Esophagus mucosa (tissue), 1 donor: ENCODE data around the gene TBC1D25. TPM values are rescaled to one million over a fixed set of nuclear protein-coding genes. Genes with fewer than 3 reads are reported as not detected.

Experiments
- ATAC-seq: fragments of 200-7000 bp; cut with Tn5 transposase; one replicate; pipeline ENCODE4 v1.9.1; 2020
- total RNA-seq: library from RNA; stranded (reverse); gene quantifications from one replicate; pipeline ENCODE4 v1.2.4, GENCODE V29; 2023
- donor health status: DM: yes; HTN: yes; CAD: no.

TBC1D25 gene
- total RNA-seq, 1 donor from 2014 or later, result 10.4 TPM

DNA sequence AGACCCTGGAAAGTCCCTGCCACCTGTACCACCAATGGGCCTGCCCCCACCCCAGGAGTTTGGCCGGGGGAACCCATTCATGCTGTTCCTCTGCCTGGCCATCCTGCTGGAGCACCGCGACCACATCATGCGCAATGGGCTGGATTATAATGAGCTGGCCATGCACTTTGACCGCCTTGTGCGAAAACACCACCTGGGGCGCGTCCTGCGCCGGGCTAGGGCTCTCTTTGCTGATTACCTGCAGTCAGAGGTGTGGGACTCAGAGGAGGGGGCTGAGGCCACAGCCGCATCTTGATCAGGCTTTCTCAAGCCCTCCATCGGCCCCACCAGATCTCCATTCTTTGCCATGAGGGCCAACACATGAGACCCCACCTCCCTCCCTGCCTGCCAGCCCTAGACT, 21.2 kb downstream of the TBC1D25 start:
- no peak for ATAC-seq

DNA sequence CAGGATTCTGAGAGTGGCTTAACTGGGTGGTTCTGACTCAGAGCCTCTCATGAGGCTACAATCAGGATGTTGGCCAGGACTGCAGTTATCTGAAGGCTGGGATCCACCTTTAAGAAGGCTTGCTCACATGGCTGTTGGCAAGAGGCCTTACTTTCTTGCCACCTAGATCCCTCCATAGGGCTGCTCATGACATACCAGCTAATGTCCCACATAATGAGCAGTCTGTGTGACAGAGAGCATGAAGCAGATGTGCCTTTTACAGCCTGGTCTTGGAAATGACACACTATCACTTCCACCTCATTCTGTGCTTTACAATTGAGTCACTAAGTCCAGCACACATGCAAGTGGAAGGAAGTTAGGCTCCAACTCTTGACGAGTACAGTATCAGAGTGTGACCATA, 30.4 kb downstream of the TBC1D25 start:
- peak; percentile 41 for ATAC-seq

DNA sequence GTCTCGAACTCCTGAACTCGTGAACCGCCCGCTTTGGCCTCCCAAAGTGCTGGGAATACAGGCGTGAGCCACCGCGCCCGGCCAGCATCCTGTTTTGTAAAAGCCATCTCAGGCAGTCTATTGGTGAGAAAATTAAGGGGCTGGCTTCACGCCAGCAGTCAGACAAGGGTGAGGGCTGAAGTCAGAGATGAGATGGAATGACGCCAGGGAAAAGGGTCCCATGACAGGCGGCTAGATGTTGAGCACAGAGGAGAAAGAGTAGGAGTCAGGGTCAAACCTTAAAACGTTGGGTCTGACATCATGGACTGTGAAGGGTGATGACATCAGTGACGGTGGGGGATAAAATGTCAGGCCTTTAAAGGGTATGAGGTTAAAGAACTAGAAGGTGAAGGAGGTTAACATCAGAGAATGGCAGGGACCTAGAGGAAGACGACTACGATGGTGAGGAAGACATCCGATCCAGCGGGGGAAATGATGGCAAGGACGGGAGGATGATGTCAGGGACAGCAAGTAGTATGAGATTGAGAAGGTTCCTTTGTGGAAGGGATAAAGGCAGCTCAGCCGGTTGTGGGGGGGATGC, 34.3 kb downstream of the TBC1D25 start:
- peak; percentile 7 for ATAC-seq

DNA sequence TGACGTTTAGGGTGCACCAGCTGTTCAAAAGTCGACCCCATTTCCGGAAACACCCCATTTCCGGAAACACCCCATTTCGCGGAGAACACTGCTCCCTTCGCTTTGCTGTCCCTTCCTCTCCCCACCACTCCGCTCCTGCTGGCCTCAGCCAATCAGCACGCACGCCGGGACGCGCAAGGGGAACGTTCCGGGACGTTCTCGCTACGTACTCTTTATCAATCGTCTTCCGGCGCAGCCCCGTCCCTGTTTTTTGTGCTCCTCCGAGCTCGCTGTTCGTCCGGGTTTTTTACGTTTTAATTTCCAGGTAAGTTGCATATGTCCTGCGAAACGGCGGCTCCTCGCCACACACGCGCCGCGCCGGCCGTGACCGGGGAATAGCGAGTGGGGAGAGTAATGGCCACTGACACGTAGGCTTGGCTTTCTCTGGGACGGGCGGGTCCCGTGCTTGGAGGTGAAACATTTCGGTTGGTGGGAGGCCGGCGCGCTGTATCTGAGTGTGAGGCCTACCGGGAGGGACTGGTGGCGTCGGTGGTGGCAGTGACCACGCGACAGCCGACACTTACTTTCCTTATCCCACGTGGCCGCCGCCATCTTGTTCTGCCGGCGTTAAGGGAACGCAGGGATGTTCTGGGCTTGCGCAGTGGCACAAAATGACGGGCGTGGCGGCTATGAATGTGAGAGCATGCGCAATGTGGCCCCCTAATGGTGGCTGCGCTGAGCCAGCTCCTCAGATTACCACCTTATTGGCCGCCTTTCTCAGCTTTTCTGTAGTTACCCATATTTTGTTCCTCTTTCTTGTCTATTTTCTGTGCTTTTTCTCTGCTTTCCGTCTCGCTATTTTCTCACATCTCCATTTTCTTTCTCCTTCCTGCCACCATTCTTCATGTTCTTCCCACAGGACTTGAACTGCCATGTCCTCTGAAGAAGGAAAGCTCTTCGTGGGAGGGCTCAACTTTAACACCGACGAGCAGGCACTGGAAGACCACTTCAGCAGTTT, 35.1 kb downstream of the TBC1D25 start, which contains the start of gene RBM3:
TSS of gene RBM3 (plus strand) at position 215 of the 997 bp plus-strand sequence. CDS start at position 912, 697 bp downstream.
- ATAC-seq, result peak; percentile 92

DNA sequence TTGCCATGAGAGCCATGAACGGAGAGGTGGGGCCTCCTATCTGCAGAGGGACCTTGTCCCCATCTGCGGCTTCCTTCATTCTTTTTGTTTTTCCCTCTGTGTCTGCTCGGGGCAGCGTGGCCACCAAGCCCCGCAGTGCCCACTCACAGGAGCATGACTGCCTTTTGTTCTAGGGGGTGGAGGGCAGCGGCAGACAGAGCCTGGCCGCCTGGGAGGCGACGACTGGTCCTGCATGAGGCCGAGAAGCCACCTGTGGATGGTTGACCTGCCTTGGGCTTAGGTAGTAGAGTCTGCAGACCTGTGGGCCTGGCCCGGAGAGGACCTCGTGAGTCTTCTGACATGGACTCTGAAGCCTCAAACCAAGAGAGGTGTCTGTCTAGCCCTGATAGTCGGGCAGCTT, 36.1 kb downstream of the TBC1D25 start:
- no peak for ATAC-seq

DNA sequence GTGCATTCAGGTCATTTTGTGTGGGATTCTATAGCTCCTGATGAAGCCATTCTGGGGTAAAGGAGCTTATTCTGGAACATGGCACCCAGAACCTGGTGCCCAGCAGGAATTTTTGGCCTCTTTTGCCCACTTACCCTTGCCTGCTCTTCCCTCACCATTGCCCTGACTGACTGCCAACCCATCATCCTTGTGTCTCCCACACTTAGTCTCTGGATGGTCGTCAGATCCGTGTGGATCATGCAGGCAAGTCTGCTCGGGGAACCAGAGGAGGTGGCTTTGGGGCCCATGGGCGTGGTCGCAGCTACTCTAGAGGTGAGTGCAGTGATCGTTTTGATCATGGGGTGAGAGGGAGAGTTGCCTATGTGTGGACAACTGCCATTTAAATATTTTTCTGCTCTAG, 36.6 kb downstream of the TBC1D25 start:
- ATAC-seq, result no peak

DNA sequence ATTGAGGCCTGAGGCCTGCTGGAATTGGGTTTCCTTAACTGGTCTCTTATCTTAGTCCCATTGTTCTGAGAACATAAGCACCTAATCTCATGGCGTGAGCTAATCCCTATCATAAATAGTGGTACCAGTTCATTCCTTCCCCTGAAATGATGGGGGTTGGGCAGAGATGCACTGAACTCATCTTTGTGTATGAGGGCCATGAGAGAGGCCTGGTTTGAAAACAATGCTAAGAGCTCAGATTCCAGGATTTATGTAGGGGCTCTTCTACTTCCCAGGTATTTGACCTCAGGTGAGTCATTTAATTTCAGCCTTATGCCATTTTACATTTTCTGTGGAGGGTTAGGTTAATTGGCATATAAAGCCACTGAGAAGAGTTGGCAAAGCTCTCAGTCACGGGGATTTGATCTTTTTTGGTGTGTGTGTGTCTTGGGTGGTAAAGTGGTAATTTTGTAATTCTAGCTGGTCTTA, 39.2 kb downstream of the TBC1D25 start:
- no peak for ATAC-seq

DNA sequence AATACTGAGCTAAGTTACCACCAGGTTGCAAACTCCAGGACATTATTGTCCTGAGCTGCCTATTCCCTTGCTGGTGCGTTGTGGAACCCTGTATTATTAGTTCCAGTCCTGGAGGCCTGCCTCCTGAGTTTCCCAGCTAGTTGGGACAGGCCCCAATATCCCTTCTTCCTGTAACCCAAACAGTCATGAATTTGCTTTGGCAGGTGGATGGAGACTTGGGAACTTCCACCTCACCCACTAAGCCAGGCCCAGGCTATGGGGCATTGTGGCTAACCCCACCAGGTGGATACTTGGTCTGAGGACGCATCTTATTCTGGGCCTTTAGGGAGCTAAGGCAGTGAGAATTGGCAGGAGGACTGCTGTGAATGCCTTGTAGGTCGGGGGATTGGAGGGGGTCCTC, 39.7 kb downstream of the TBC1D25 start:
- no peak for ATAC-seq

DNA sequence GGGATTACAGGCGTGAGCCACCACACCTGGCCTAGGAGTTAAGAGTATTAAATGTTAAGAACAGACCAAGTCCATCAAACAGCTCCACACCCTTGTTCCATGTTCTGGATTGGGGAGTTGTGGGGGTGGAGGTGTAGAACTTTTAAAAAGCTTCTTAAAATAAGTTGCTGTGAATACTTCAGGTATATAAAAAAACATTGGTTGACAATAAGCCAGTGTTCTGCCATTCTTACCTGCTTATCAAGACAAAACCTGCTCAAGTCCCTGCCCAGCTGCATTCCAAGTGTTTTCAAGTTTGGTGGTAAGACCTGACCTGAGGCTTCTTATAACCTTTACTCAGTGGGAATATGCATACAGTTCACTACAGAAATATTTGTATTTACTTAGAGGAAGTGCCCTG, 41.1 kb downstream of the TBC1D25 start:
- ATAC-seq, result peak; percentile 69

DNA sequence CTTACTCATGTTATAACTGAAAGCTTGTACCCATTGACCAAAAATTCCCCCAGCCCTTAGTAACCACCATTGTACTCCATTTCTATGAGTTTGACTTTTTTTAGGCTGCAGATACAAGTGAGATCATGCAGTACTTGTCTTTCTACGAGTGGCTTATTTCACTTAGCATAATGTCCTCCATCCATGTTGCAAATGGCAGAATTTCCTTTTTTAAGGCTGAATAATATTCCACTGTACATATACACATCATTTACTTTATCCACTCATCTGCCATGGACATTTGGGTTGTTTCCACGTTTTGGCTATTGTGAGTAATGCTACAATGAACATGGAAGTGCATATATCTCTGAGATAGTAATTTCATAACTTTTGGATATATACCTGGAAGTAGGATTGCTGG, 45.2 kb downstream of the TBC1D25 start:
- ATAC-seq, result no peak

DNA sequence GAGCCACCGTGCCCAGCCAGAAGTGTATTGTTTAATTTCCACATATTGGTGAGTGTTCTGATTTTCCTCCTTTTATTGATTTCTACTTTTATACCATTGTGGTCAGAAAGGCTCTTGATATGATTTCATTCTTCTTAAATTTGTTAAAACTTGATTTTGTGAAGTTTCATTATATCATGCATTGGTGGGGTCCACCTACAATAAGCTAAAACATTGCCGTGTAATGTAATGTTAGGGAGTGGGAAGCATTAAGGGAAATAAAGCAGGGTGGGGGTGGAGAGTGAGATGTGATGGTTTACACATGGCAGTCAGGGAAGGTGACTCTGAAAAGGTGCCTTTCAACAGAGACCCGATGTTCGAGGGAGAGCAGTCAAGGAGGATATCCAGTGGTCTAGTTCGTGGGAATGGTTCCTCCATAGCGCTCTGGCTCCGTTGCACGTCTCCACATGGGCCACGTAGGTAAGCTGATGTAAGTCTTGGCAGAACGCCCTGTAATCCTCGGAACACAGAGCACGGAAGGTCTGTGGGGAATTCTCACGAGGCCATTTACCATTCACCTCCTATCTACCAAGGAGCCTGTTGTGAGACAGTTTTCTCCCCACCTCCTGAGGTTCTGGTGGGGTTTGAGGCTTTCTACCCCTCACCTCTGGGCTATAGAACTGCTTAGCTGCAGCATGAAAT, 50.1 kb downstream of the TBC1D25 start:
- no peak for ATAC-seq

DNA sequence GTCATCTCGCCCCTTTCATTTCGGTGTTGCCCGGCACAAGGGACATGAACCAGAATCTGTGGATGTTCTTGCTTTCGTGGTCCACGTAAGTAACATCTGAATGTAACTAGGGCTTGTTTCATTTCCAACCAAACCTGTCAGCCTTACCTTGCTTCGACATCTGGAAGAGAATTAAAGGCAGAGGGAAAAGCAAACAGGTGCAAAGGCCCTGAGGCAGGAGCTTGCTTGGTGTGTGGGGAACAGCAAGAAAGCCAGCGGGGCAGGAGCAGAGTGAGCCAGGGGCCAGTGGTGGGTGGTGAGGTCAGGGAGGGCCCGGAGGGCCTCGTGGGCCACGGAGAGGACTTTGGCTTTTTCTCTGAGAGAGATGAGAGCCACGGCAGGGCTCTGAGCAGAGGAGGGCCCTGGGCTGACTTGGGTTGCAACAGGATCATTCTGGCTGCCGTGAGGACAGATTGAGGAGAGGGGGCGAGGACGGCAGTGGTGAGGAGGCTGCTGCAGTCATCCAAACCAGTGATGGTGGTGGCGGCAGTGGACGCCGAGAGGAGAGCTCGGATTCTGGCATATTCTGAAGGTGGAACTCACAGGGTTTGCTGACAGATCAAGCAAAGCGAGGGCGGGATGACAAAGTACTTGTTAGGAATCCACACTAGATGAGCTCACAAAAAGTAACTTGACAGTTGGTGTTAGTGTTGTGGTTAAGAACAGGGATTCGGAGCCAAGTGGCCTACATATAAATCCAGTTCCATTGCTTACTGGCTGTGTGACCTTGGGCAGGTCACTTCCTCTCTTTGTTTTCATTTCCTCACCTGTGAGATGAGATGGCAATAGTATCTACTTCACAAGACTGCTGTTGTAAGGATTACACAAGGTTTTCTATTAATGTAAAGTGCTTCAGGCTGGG, 50.9 kb downstream of the TBC1D25 start:
- ATAC-seq, result peak; percentile 78

DNA sequence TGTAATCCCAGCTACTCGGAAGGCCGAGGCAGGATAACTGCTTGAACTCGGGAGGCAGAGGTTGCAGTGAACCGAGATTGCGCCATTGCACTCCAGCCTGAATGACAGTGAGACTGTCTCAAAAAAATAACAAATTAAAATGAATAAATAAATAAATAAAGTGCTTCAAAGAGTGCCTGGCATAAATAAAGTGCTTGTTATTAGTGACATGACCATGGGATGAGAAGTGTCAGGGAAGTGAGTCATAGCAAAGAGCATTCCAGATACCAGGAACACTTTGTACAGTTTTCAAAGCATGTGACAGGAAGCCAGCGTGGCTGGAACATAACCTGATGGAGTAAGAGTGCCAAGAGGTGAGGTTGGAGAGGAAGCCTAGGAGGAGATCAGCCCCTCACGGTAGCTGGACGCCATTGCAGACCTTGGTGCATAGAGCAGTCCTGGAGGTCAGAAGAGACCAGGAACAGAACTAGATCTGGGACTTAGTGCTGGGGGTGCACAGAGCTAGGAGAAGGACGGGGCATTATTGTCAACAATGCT, 51.8 kb downstream of the TBC1D25 start:
- peak; percentile 68 for ATAC-seq

DNA sequence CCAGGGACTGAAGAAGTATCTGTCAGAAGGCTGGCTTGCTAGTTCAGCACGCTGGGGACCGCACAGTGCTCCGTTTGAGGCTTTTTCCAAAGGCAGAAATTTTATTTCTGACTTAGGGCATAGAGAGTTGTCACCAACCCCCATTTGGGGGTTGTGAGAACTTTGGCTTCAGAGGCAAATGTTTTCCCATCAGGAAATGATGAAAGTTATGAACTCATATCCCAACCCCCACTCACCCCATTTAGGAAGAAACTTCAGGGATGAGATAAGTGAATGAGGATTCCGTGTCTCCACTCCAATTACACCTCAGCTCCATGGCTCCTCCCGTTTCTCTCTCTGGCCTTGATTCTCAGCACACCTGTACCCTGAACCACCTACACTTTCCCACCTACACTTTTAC, 53.5 kb downstream of the TBC1D25 start:
- no peak for ATAC-seq

DNA sequence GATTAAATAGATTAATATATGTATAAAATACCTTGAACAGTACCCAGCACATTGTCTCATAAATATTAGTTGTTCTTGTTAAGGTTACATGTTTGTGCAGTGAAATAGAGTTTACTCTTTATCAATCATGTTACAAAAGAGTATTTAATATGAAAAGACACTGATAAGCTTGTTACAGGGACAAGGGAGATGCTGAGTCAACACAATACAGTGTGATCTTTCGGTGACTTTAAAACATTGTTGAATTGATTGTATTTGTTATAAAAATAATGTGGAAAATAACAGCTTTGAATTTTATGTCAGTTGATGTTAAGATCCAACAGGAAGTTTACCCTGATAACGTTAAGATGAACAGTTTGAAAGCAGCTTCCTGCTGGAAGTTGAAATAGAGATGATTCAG, 56.4 kb downstream of the TBC1D25 start:
- ATAC-seq, result no peak

DNA sequence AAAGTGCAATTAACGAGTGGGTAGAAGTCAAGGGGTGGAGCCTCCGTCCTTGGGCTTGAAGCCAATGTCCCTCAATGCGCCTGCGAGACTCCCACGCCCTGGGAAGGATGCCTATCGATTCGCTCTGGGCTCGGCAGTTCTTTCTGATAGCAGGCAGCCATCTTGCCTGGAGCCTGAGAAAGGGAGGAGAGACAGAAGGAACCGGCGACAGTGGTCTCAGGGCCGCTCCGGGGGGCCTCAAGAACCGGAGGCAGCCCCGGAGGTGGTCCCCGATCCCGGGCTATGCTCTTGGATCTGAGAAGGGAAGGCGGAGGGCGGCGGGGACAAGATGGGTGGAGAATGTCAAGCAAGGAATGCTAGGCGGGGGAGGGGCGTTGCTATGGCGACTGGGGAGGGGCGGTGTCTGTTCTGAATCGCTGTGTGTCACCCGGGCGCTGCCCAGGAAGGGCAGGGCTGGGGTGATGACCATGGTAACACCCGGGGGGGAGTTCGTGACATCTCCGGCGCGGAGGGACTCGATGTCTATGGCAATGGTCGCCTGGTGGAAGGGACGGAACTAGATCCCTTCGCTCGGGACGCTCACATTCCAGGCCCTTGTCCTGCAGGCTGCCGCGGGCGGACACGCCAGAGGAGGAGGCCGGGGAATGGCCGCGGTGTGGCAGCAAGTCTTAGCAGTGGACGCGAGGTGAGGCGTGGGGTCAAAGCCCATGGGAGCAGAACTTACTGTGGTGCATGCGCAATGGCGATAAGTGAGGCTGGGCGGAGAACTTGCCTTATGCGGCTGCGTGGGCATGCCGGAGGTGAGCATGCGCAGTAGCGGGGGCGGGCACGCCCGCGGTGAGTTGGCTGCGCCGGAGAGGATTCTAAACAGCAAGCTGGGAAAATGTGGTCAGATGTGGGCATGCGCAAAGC, 58.1 kb downstream of the TBC1D25 start, which contains the start of gene WDR13:
TSS of gene WDR13 (plus strand) at position 140 of the 912 bp plus-strand sequence. CDS start at position 645, 505 bp downstream.
- ATAC-seq, result peak; percentile 95

DNA sequence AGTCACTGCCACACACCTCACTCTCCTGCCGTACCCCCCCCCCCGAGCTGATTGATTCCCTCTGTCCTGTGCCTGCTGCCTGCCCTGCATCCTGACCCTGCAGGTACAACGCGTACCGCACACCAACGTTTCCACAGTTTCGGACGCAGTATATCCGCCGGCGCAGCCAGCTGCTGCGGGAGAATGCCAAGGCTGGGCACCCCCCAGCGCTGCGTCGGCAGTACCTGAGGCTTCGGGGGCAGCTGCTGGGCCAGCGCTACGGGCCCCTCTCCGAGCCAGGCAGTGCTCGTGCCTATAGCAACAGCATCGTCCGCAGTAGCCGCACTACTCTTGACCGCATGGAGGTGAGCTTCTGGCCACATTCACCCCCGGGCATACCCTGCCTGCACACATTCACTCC, 59.1 kb downstream of the TBC1D25 start:
- no peak for ATAC-seq

DNA sequence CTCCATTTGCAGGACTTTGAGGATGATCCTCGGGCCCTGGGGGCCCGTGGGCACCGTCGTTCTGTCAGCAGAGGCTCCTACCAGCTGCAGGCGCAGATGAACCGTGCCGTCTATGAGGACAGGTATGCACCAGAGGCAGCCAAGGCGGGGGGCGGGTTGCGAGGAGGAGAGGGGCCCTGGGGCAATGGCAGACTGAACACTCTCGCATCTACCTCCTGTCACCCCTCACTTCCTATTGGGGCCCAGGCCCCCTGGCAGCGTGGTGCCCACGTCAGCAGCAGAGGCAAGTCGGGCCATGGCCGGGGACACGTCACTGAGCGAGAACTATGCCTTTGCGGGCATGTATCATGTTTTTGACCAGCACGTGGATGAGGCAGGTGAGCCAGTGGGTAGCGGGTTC, 59.8 kb downstream of the TBC1D25 start:
- ATAC-seq, result no peak

DNA sequence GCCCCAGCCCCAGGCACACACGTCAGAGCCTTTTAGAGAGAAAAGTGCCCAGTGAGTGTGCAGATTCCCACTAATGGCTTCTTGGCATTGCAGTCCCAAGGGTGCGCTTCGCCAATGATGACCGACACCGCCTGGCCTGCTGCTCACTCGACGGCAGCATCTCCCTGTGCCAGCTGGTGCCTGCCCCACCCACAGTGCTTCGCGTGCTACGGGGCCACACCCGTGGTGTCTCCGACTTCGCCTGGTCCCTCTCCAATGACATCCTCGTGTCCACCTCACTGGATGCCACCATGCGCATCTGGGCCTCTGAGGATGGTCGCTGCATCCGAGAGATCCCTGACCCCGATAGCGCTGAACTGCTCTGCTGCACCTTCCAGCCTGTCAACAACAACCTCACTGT, 60.7 kb downstream of the TBC1D25 start:
- ATAC-seq, result no peak

DNA sequence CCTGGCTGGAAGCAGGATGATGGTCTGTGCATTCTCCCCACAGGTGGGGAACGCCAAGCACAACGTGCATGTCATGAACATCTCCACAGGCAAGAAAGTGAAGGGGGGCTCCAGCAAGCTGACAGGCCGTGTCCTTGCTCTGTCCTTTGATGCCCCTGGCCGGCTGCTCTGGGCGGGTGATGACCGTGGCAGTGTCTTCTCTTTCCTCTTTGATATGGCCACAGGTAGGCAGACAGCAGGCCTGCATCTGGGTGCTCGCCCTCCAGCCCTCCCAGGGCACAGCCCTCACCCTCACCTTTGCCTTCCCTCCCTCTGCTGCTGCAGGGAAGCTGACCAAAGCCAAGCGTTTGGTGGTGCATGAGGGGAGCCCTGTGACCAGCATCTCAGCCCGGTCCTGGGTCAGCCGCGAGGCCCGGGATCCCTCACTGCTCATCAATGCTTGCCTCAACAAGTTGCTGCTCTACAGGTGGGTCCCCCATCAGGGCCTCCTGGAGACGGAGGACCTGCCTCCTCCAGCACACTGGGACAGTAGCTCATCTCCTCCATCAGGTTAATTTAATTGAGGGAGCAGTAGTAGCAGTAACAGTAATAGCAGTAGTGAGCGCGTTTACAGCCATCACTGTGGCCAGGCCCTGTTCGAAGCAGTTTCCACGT, 62.4 kb downstream of the TBC1D25 start:
- no peak for ATAC-seq
